K562 (cell line): ENCODE measurements around the gene TFAP2E. TPM values are rescaled to one million over a fixed set of nuclear protein-coding genes. Genes with fewer than 3 reads are reported as not detected.

ENCODE experiments used
- ATAC-seq: fragments of 200-7000 bp; cut with Tn5 transposase; 3 replicates; pipeline ENCODE4 v1.9.1; 2020; ENCODE audit warnings: moderate library complexity
- BruUV-seq: library from RNA; stranded (reverse); fragments of 400-500 nt; replicated peaks from 2 replicates; lab custom pipeline; 2021; lab: Mats Ljungman, UMichigan
- CTCF ChIA-PET: fragments of 300-600 bp; formaldehyde crosslinking; extraction: SDS; loops from one replicate; lab custom pipeline; 2021; ENCODE audit warnings: low intra/inter-chr PET ratio; lab: Yijun Ruan, JAX
- POLR2A ChIA-PET: fragments of 300-600, 350-650 bp; sonication (Branson Sonifier 250); formaldehyde crosslinking; extraction: SDS; loops from one replicate; lab custom pipeline; 2021; ENCODE audit warnings: antibody characterized with exemption, inconsistent platforms; lab: Yijun Ruan, JAX
- DNase-seq, 4 experiments: peaks; one replicate each; pipeline versions ENCODE4 v3.0.0 to v3.0.0-alpha.2; 2011 to 2018; ENCODE audit warnings: low spot score in 3 of 4, mixed read lengths in 3 of 4; ENCODE audit errors: extremely low read depth in 1 of 4
- FAIRE-seq: peaks from 2 replicates; lab custom pipeline; 2011; peaks lifted over from hg19 to GRCh38; lab: Jason Lieb, UNC
- H2AFZ ChIP-seq: 2 replicates; pipeline ENCODE4 v1.6.0; 2011; ENCODE audit warnings: low read depth, low read length, control low read depth, inconsistent platforms
- H3K27ac ChIP-seq: fragments of 200-600 bp; 3 replicates; pipeline ENCODE4 v1.8.0; 2011; ENCODE audit warnings: low read depth, mild to moderate bottlenecking, control low read depth, inconsistent platforms, low read length, moderate library complexity, mixed read lengths; ENCODE audit errors: extremely low read depth
- H3K27me3 ChIP-seq, 2 experiments: fragments of 300-600 bp in 1 of 2; 2 replicates in 1 of 2; 3 replicates in 1 of 2; pipeline versions ENCODE4 v1.6.0 to v1.8.0; 2011; ENCODE audit warnings: inconsistent platforms in 2 of 2, low read length in 2 of 2, mild to moderate bottlenecking in 1 of 2, mixed read lengths in 1 of 2, moderate library complexity in 1 of 2; ENCODE audit not compliant: control insufficient read depth in 2 of 2, insufficient read depth in 2 of 2
- H3K36me3 ChIP-seq: fragments of 300-600 bp; 3 replicates; pipeline ENCODE4 v1.8.0; 2011; ENCODE audit warnings: mild to moderate bottlenecking, low read length, inconsistent platforms; ENCODE audit not compliant: control insufficient read depth, insufficient read depth
- H3K4me1 ChIP-seq, 2 experiments: fragments of 200-600 bp in 1 of 2; replicated peaks in 1 of 2; 2 replicates in 1 of 2; 3 replicates in 1 of 2; pipeline versions ENCODE4 v1.5.1 to v1.8.0; 2011; ENCODE audit warnings: inconsistent platforms in 2 of 2, low read length in 2 of 2, mild to moderate bottlenecking in 1 of 2, mixed read lengths in 1 of 2, moderate library complexity in 1 of 2; ENCODE audit not compliant: control insufficient read depth in 2 of 2, insufficient read depth in 2 of 2
- H3K4me2 ChIP-seq: 2 replicates; pipeline ENCODE4 v1.6.1; 2011; ENCODE audit warnings: low read length, control low read depth, inconsistent platforms, mixed read lengths; ENCODE audit not compliant: insufficient read depth
- H3K4me3 ChIP-seq: fragments of 200-600 bp; sonication (generic), shearing (Covaris generic); 2 replicates; pipeline ENCODE4 v1.5.1; 2016; ENCODE audit warnings: control low read depth, inconsistent platforms
- H3K79me2 ChIP-seq: fragments of 200-600 bp; 3 replicates; pipeline ENCODE4 v1.8.0; 2011; ENCODE audit warnings: low read length, inconsistent platforms; ENCODE audit not compliant: control insufficient read depth, insufficient read depth
- H3K9ac ChIP-seq, 2 experiments: 2 replicates each; pipeline versions ENCODE4 v1.6.0 to v1.6.1; 2011; ENCODE audit warnings: low read depth in 2 of 2, low read length in 2 of 2, control low read depth in 1 of 2, inconsistent platforms in 1 of 2, mild to moderate bottlenecking in 1 of 2, mixed read lengths in 1 of 2; ENCODE audit not compliant: insufficient read depth in 1 of 2
- H3K9me1 ChIP-seq: one replicate; pipeline ENCODE4 v1.6.0; 2011; ENCODE audit warnings: inconsistent platforms, mild to moderate bottlenecking, low read length, moderate library complexity; ENCODE audit not compliant: control insufficient read depth, insufficient read depth
- H3K9me3 ChIP-seq: replicated peaks from 2 replicates; pipeline ENCODE4 v1.5.1; 2011; ENCODE audit warnings: low read depth, low read length, inconsistent platforms; ENCODE audit not compliant: control insufficient read depth, insufficient read depth
- H4K20me1 ChIP-seq: replicated peaks from 2 replicates; pipeline ENCODE4 v1.6.1; 2011; ENCODE audit warnings: low read length, inconsistent platforms, mixed read lengths; ENCODE audit not compliant: control insufficient read depth, insufficient read depth
- ARID2 ChIP-seq: fragments of 450-650 bp; IDR thresholded peaks from 2 replicates; pipeline ENCODE4 v1.6.1; 2017; ENCODE audit warnings: antibody characterized with exemption, mild to moderate bottlenecking
- FOXA3 ChIP-seq, 2 experiments: fragments of 450-650 bp in 1 of 2; sonication (generic) in 1 of 2; formaldehyde crosslinking; IDR thresholded peaks in 1 of 2; conservative IDR thresholded peaks in 1 of 2; 2 replicates each; pipeline versions ENCODE4 v1.4.0 to v1.8.0; 2020 to 2022; ENCODE audit warnings: mild to moderate bottlenecking in 2 of 2, missing genetic modification reagents in 1 of 2
- NCOR1 ChIP-seq: fragments of 450-650 bp; IDR thresholded peaks from 2 replicates; pipeline ENCODE4 v1.6.1; 2016; ENCODE audit warnings: mild to moderate bottlenecking, moderate library complexity
- OTX1 ChIP-seq: fragments of 450-650 bp; formaldehyde crosslinking; IDR thresholded peaks from 2 replicates; pipeline ENCODE4 v1.4.0; 2022; ENCODE audit warnings: mild to moderate bottlenecking
- RHOXF2B ChIP-seq: fragments of 250-450 bp; sonication (Bioruptor Pico); conservative IDR thresholded peaks from 2 replicates; pipeline ENCODE4 v1.5.1; 2021
- SMARCB1 ChIP-seq: IDR thresholded peaks from 2 replicates; pipeline ENCODE4 v1.6.1; 2011; ENCODE audit warnings: improper control_type of control experiment, low read depth; ENCODE audit not compliant: insufficient read length
- ZNF431 ChIP-seq: sonication (generic); formaldehyde crosslinking; IDR thresholded peaks from 2 replicates; pipeline ENCODE4 v1.8.0; 2022; ENCODE audit warnings: mild to moderate bottlenecking, missing genetic modification reagents
- WGBS: fragments of 100-300 bp; shearing (Covaris generic); methylation state at CpG from one replicate; pipeline ENCODE4 v1.1.6; 2016; ENCODE audit warnings: low coverage, mixed read lengths; ENCODE audit not compliant: insufficient coverage; ENCODE audit errors: missing lambda C conversion rate; 5-methylcytosine and 5-hydroxymethylcytosine counted together
- in situ Hi-C: fragments of 300-500 bp; cut with MboI; formaldehyde crosslinking; loops from 4 replicates; pipeline ENCODE4 v1.15.0; 2018; ENCODE audit warnings: inconsistent platforms, mixed read lengths
- intact Hi-C: fragments of 100-400 bp; cut with micrococcal nuclease; formaldehyde crosslinking; loops from 2 replicates; pipeline ENCODE4 v1.14.2; 2022
- polyA plus RNA-seq, 8 experiments: library from polyadenylated mRNA; depleted of rRNA in 4 of 8; stranded (reverse) in 5 of 8; unstranded in 3 of 8; fragments of >200 nt; fragmentation: Nextera tagmentation in 2 of 8; fragmentation: Illumina TruSeq in 1 of 8; extraction: Ambion mirVana in 2 of 8; extraction: Trizol in 1 of 8; gene quantifications; 2 replicates each; pipeline versions ENCODE4 v1.2.1 to v1.2.3, GENCODE V29; 2011 to 2014; ENCODE audit warnings: inconsistent platforms in 1 of 8, missing spikeins in 1 of 8
- total RNA-seq, 7 experiments: library from RNA; depleted of rRNA in 6 of 7; stranded (reverse); fragments of >200 nt in 6 of 7; fragmentation: Illumina TruSeq in 2 of 7; extraction: Trizol in 2 of 7; gene quantifications; 2 replicates each; pipeline versions ENCODE4 v1.2.1 to v1.2.3, GENCODE V29; 2011 to 2021; ENCODE audit warnings: low replicate concordance in 1 of 7
- TF ChIP-seq, protein P1 (sequence below): fragments of 200-600 bp; sonication (generic); IDR thresholded peaks from one replicate; pipeline ENCODE4 v1.6.1; 2012; ENCODE audit warnings: mild to moderate bottlenecking, low read depth, low read length, inconsistent platforms

TFAP2E gene
- total and polyA plus RNA-seq, 9 of the 15 experiments (the other 6 are each of a cell fraction or from before 2014, with no cell fraction given): 0.03 to 0.11 (median 0.07) TPM; not detected in 4

- Histone ChIP-seq H3K9me1 (no peaks in the 10 kb centered on the region), H3K9ac (no peak overlapping the region), H3K4me2 (no peak overlapping the region), H3K4me1 (peaks cover 10 to 24% of the 10 kb centered on the region in 2 experiments), H3K27me3 (peaks cover 3 to 18% of the 10 kb centered on the region in 2 experiments; a peak in 4 of 5 replicates), H3K4me3 (no peak overlapping the region), H3K9me3 (no peaks in the 10 kb centered on the region)
- ATAC-seq (no peak), DNase-seq (no peak)
- intact Hi-C loops: no loop called here
- BruUV-seq: no TSS peak
- POLR2A ChIA-PET: interaction anchor here (0.7 to 1.3 kb wide), 4 partner anchors 9 to 159 kb away, joined by 3 read pairs; no protein-coding TSS in a partner anchor
- TF ChIP-seq ARID2: no peak
- TF ChIP-seq NCOR1: no peak
- TF ChIP-seq FOXA3 (CRISPR knock-in tag; conservative IDR thresholded peaks at IDR 0.05 in 1 of 2, IDR thresholded peaks at IDR 0.05 in 1 of 2): no peak
- no peak for TF ChIP-seq ZNF431 (CRISPR knock-in tag)
- no peak for TF ChIP-seq OTX1 (CRISPR knock-in tag)
- TF ChIP-seq, protein P1, sequence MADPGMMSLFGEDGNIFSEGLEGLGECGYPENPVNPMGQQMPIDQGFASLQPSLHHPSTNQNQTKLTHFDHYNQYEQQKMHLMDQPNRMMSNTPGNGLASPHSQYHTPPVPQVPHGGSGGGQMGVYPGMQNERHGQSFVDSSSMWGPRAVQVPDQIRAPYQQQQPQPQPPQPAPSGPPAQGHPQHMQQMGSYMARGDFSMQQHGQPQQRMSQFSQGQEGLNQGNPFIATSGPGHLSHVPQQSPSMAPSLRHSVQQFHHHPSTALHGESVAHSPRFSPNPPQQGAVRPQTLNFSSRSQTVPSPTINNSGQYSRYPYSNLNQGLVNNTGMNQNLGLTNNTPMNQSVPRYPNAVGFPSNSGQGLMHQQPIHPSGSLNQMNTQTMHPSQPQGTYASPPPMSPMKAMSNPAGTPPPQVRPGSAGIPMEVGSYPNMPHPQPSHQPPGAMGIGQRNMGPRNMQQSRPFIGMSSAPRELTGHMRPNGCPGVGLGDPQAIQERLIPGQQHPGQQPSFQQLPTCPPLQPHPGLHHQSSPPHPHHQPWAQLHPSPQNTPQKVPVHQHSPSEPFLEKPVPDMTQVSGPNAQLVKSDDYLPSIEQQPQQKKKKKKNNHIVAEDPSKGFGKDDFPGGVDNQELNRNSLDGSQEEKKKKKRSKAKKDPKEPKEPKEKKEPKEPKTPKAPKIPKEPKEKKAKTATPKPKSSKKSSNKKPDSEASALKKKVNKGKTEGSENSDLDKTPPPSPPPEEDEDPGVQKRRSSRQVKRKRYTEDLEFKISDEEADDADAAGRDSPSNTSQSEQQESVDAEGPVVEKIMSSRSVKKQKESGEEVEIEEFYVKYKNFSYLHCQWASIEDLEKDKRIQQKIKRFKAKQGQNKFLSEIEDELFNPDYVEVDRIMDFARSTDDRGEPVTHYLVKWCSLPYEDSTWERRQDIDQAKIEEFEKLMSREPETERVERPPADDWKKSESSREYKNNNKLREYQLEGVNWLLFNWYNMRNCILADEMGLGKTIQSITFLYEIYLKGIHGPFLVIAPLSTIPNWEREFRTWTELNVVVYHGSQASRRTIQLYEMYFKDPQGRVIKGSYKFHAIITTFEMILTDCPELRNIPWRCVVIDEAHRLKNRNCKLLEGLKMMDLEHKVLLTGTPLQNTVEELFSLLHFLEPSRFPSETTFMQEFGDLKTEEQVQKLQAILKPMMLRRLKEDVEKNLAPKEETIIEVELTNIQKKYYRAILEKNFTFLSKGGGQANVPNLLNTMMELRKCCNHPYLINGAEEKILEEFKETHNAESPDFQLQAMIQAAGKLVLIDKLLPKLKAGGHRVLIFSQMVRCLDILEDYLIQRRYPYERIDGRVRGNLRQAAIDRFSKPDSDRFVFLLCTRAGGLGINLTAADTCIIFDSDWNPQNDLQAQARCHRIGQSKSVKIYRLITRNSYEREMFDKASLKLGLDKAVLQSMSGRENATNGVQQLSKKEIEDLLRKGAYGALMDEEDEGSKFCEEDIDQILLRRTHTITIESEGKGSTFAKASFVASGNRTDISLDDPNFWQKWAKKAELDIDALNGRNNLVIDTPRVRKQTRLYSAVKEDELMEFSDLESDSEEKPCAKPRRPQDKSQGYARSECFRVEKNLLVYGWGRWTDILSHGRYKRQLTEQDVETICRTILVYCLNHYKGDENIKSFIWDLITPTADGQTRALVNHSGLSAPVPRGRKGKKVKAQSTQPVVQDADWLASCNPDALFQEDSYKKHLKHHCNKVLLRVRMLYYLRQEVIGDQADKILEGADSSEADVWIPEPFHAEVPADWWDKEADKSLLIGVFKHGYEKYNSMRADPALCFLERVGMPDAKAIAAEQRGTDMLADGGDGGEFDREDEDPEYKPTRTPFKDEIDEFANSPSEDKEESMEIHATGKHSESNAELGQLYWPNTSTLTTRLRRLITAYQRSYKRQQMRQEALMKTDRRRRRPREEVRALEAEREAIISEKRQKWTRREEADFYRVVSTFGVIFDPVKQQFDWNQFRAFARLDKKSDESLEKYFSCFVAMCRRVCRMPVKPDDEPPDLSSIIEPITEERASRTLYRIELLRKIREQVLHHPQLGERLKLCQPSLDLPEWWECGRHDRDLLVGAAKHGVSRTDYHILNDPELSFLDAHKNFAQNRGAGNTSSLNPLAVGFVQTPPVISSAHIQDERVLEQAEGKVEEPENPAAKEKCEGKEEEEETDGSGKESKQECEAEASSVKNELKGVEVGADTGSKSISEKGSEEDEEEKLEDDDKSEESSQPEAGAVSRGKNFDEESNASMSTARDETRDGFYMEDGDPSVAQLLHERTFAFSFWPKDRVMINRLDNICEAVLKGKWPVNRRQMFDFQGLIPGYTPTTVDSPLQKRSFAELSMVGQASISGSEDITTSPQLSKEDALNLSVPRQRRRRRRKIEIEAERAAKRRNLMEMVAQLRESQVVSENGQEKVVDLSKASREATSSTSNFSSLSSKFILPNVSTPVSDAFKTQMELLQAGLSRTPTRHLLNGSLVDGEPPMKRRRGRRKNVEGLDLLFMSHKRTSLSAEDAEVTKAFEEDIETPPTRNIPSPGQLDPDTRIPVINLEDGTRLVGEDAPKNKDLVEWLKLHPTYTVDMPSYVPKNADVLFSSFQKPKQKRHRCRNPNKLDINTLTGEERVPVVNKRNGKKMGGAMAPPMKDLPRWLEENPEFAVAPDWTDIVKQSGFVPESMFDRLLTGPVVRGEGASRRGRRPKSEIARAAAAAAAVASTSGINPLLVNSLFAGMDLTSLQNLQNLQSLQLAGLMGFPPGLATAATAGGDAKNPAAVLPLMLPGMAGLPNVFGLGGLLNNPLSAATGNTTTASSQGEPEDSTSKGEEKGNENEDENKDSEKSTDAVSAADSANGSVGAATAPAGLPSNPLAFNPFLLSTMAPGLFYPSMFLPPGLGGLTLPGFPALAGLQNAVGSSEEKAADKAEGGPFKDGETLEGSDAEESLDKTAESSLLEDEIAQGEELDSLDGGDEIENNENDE: no peak
- TF ChIP-seq SMARCB1: no peak
- no peak for TF ChIP-seq RHOXF2B
- TF ChIP-seq, all 486 proteins: peak for 0
- H3K36me3 ChIP-seq: no peaks in the 10 kb centered on the region
- CTCF ChIA-PET: interaction anchor here (0.6 kb wide), 1 partner anchor 236 kb away, joined by 3 read pairs; no protein-coding TSS in a partner anchor
- no peaks in the 10 kb centered on the region for H3K79me2 ChIP-seq
- H3K27ac ChIP-seq: no peak overlapping the region
- peak; percentile 52 for FAIRE-seq
- H4K20me1 ChIP-seq: 0 out of 2 replicates have a peak, but pooled peaks cover 5% of the 10 kb centered on the region
- H2AFZ ChIP-seq: no peak overlapping the region
- WGBS: 11% methylated on average over 2 of the region's 2 CpGs
- in situ Hi-C loops: no loop called here
These were observed 818 bp upstream of the TFAP2E start for GRCh38 chr1:35572296-35572695.
